Panc1 (cell line): ENCODE results near the gene EYS.

Experiments
- POLR2AphosphoS5 ChIP-seq: IDR thresholded peaks from 2 replicates; pipeline ENCODE4 v1.6.1; 2012; ENCODE audit warnings: mild to moderate bottlenecking, low read depth, low read length, moderate library complexity
- SIN3A ChIP-seq: IDR thresholded peaks from 2 replicates; pipeline ENCODE4 v1.6.1; 2012; ENCODE audit warnings: low read depth, mild to moderate bottlenecking, low read length, moderate library complexity, borderline replicate concordance; ENCODE audit not compliant: insufficient read depth
- TCF7L2 ChIP-seq: IDR thresholded peaks from 2 replicates; pipeline ENCODE4 v1.6.1; 2011; ENCODE audit warnings: mild to moderate bottlenecking, low read depth, low read length, inconsistent platforms
- TF ChIP-seq, protein P1 (sequence below): fragments of 450-650 bp; IDR thresholded peaks from 2 replicates; pipeline ENCODE4 v1.5.1; 2017; ENCODE audit warnings: mild to moderate bottlenecking

DNA sequence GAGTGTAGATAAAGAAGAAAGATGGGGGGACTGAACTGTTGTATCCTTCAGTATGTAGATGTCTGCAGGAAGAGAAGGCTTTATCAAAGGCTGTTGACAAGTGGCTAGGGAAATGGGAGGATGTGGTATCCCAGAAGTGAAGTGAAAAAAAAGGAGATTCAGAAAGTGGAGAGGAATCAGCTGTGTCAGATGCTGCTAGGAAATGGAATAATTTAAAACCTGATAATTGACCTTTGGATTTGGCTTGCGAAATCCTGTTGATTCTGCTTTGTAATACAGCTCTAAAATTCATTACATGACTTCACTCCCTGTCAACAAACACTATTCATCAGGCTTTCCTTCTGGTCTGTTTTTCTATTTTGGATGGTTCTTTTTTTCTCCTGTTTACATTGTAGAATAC lies 2029.7 kb downstream of the EYS start:
- TF ChIP-seq, protein P1, sequence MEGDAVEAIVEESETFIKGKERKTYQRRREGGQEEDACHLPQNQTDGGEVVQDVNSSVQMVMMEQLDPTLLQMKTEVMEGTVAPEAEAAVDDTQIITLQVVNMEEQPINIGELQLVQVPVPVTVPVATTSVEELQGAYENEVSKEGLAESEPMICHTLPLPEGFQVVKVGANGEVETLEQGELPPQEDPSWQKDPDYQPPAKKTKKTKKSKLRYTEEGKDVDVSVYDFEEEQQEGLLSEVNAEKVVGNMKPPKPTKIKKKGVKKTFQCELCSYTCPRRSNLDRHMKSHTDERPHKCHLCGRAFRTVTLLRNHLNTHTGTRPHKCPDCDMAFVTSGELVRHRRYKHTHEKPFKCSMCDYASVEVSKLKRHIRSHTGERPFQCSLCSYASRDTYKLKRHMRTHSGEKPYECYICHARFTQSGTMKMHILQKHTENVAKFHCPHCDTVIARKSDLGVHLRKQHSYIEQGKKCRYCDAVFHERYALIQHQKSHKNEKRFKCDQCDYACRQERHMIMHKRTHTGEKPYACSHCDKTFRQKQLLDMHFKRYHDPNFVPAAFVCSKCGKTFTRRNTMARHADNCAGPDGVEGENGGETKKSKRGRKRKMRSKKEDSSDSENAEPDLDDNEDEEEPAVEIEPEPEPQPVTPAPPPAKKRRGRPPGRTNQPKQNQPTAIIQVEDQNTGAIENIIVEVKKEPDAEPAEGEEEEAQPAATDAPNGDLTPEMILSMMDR = no peak
- TF ChIP-seq POLR2AphosphoS5 (no peak), SIN3A (no peak), TCF7L2 (no peak)
